ENCODE data around the gene MOGAT2.

Gene MOGAT2

DNA sequence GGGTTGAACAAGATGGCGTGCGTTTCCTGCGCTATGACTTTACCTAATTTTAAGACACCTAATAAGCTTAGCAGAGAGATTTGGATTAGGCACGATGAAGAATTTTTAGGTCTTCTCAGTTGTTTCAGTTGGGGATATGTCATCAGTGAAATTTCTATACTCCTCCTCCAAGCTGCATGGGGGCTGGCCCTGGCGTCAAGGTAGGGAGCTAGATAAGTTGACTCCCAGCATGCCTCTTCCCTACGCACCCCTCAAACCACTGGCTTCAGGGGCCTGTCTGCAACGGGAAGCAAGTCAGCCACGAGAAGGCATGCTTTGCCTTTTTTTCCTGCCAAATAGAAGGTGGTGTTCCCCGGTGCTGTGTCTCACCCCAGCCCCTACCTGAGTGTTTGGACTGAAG lies 64.2 kb downstream of the MOGAT2 start:
- no peak for ATAC-seq
